H9 (cell line): ENCODE data around the gene DYNC2H1. TPM values are rescaled to one million over a fixed set of nuclear protein-coding genes. Genes with fewer than 3 reads are reported as not detected.

ENCODE experiments used
- DNase-seq: peaks from one replicate; pipeline ENCODE4 v3.0.0-alpha.2; 2017
- H2AFZ ChIP-seq: one replicate; pipeline ENCODE4 v1.6.1; 2013; ENCODE audit warnings: mild to moderate bottlenecking, low read length, control low read depth, moderate library complexity
- H2AK5ac ChIP-seq: 2 replicates; pipeline ENCODE4 v1.6.1; 2013; ENCODE audit warnings: low read length, control low read depth, mixed read lengths; ENCODE audit not compliant: insufficient read length
- H2BK120ac ChIP-seq: one replicate; pipeline ENCODE4 v1.6.1; 2013; ENCODE audit warnings: low read depth, mild to moderate bottlenecking, low read length, control low read depth, inconsistent platforms; ENCODE audit not compliant: poor library complexity, severe bottlenecking
- H2BK12ac ChIP-seq: 2 replicates; pipeline ENCODE4 v1.6.1; 2013; ENCODE audit warnings: low read length, control low read depth, mixed read lengths, low read depth; ENCODE audit not compliant: insufficient read length
- H2BK15ac ChIP-seq: 2 replicates; pipeline ENCODE4 v1.6.1; 2013; ENCODE audit warnings: low read depth, low read length, control low read depth
- H2BK20ac ChIP-seq: one replicate; pipeline ENCODE4 v1.6.1; 2013; ENCODE audit warnings: low read depth, mild to moderate bottlenecking, low read length, control low read depth, inconsistent platforms; ENCODE audit not compliant: poor library complexity, severe bottlenecking
- H2BK5ac ChIP-seq: 2 replicates; pipeline ENCODE4 v1.6.1; 2013; ENCODE audit warnings: low read length, control low read depth, mixed read lengths; ENCODE audit not compliant: insufficient read length
- H3K14ac ChIP-seq: 2 replicates; pipeline ENCODE4 v1.6.1; 2013; ENCODE audit warnings: low read length, control low read depth; ENCODE audit not compliant: insufficient read depth
- H3K18ac ChIP-seq: 2 replicates; pipeline ENCODE4 v1.6.1; 2013; ENCODE audit warnings: low read depth, mild to moderate bottlenecking, mixed read lengths, low read length, control low read depth; ENCODE audit not compliant: insufficient read length
- H3K23ac ChIP-seq: 2 replicates; pipeline ENCODE4 v1.6.1; 2013; ENCODE audit warnings: low read length, control low read depth, mixed read lengths, low read depth; ENCODE audit not compliant: insufficient read length
- H3K23me2 ChIP-seq: 2 replicates; pipeline ENCODE4 v1.6.1; 2013; ENCODE audit warnings: low read depth, mild to moderate bottlenecking, mixed read lengths, low read length, control low read depth; ENCODE audit not compliant: insufficient read length, poor library complexity, severe bottlenecking
- H3K27ac ChIP-seq: 2 replicates; pipeline ENCODE4 v1.5.1; 2013; ENCODE audit warnings: low read length, control low read depth, mixed read lengths, low read depth; ENCODE audit not compliant: insufficient read length
- H3K27me3 ChIP-seq: 2 replicates; pipeline ENCODE4 v1.6.1; 2013; ENCODE audit warnings: low read length, control low read depth, inconsistent platforms; ENCODE audit not compliant: insufficient read depth
- H3K4ac ChIP-seq: 2 replicates; pipeline ENCODE4 v1.6.1; 2013; ENCODE audit warnings: low read depth, mild to moderate bottlenecking, control low read depth, inconsistent platforms, low read length, moderate library complexity
- H3K4me1 ChIP-seq: 2 replicates; pipeline ENCODE4 v1.6.1; 2013; ENCODE audit warnings: low read length, control low read depth, inconsistent platforms; ENCODE audit not compliant: insufficient read depth
- H3K4me2 ChIP-seq: 2 replicates; pipeline ENCODE4 v1.6.1; 2013; ENCODE audit warnings: low read length, control low read depth, mixed read lengths; ENCODE audit not compliant: insufficient read length, insufficient read depth
- H3K56ac ChIP-seq: 2 replicates; pipeline ENCODE4 v1.6.1; 2013; ENCODE audit warnings: low read depth, mild to moderate bottlenecking, mixed read lengths, low read length, control low read depth; ENCODE audit not compliant: insufficient read length
- H3K79me1 ChIP-seq: 2 replicates; pipeline ENCODE4 v1.6.1; 2013; ENCODE audit warnings: low read depth, mild to moderate bottlenecking, moderate library complexity, low read length, control low read depth, inconsistent platforms; ENCODE audit not compliant: insufficient read depth, poor library complexity, severe bottlenecking
- H3K79me2 ChIP-seq: 2 replicates; pipeline ENCODE4 v1.6.1; 2013; ENCODE audit warnings: low read length, control low read depth, inconsistent platforms; ENCODE audit not compliant: insufficient read depth
- H3K9ac ChIP-seq: 2 replicates; pipeline ENCODE4 v1.6.1; 2013; ENCODE audit warnings: low read length, control low read depth, mixed read lengths; ENCODE audit not compliant: insufficient read length; ENCODE audit errors: extremely low read depth
- H3K9me3 ChIP-seq: one replicate; pipeline ENCODE4 v1.6.1; 2013; ENCODE audit warnings: low read depth, low read length, inconsistent platforms; ENCODE audit not compliant: control insufficient read depth
- H3T11ph ChIP-seq: one replicate; pipeline ENCODE4 v1.6.1; 2013; ENCODE audit warnings: mild to moderate bottlenecking, low read length, control low read depth, inconsistent platforms
- H4K20me1 ChIP-seq: one replicate; pipeline ENCODE4 v1.6.1; 2013; ENCODE audit not compliant: control insufficient read depth, insufficient read length, insufficient read depth
- H4K5ac ChIP-seq: 2 replicates; pipeline ENCODE4 v1.6.1; 2013; ENCODE audit warnings: low read depth, mild to moderate bottlenecking, mixed read lengths, low read length, control low read depth; ENCODE audit not compliant: insufficient read length
- H4K8ac ChIP-seq: replicated peaks from 2 replicates; pipeline ENCODE4 v1.6.1; 2013; ENCODE audit warnings: low read length, control low read depth, mixed read lengths, low read depth; ENCODE audit not compliant: insufficient read length
- H4K91ac ChIP-seq: 2 replicates; pipeline ENCODE4 v1.6.1; 2013; ENCODE audit warnings: low read depth, mild to moderate bottlenecking, moderate library complexity, mixed read lengths, low read length, control low read depth; ENCODE audit not compliant: insufficient read length
- H3K27ac Mint-ChIP-seq, 3 experiments: 2 replicates in 2 of 3; 3 replicates in 1 of 3; pipeline ENCODE4 v1.8.0; 2020 to 2021; ENCODE audit warnings: mixed read lengths in 3 of 3, mild to moderate bottlenecking in 1 of 3, moderate library complexity in 1 of 3
- H3K27me3 Mint-ChIP-seq: 2 replicates; pipeline ENCODE4 v1.8.0; 2021; ENCODE audit warnings: low read depth, mild to moderate bottlenecking, moderate library complexity, mixed read lengths
- H3K36me3 Mint-ChIP-seq, 3 experiments: 2 replicates in 2 of 3; 3 replicates in 1 of 3; pipeline ENCODE4 v1.8.0; 2020 to 2021; ENCODE audit warnings: low read depth in 3 of 3, mixed read lengths in 3 of 3; ENCODE audit not compliant: insufficient read depth in 1 of 3
- H3K4me1 Mint-ChIP-seq, 2 experiments: 2 replicates each; pipeline ENCODE4 v1.8.0; 2020; ENCODE audit warnings: mixed read lengths in 2 of 2
- H3K4me3 Mint-ChIP-seq, 2 experiments: 2 replicates in 1 of 2; 3 replicates in 1 of 2; pipeline ENCODE4 v1.8.0; 2020 to 2021; ENCODE audit warnings: mild to moderate bottlenecking in 2 of 2, mixed read lengths in 2 of 2, moderate library complexity in 1 of 2
- H3K9me3 Mint-ChIP-seq, 2 experiments: 2 replicates in 1 of 2; 3 replicates in 1 of 2; pipeline ENCODE4 v1.8.0; 2020; ENCODE audit warnings: mild to moderate bottlenecking in 2 of 2, mixed read lengths in 2 of 2, moderate library complexity in 1 of 2
- CTCF ChIP-seq: fragments of 200-600 bp; sonication (generic); conservative IDR thresholded peaks from 3 replicates; pipeline ENCODE4 v1.8.0; 2021; ENCODE audit warnings: antibody characterized with exemption, mild to moderate bottlenecking
- WGBS: extraction: QIAGEN DNeasy Blood & Tissue Kit; methylation state at CpG from one replicate; pipeline ENCODE4 v1.1.7; 2013; ENCODE audit warnings: missing lambda C conversion rate, low lambda C conversion rate, mixed read lengths; ENCODE audit not compliant: insufficient read length; ENCODE audit errors: extremely low coverage; 5-methylcytosine and 5-hydroxymethylcytosine counted together
- total RNA-seq: library from RNA; stranded (reverse); gene quantifications from 2 replicates; pipeline ENCODE4 v1.2.1, GENCODE V29; 2021

The DYNC2H1 gene
- total RNA-seq, 1 experiment from 2014 or later, result 13.2 TPM

GRCh38 chr11:103370076-103370475 is 260.9 kb downstream of the DYNC2H1 start:
- Histone ChIP-seq H3K56ac (no peak overlapping the region), H3K4ac (no peak overlapping the region), H3K9ac (no peak overlapping the region), H2BK20ac (no peak overlapping the region), H3K14ac (no peak overlapping the region), H3K79me1 (no peaks in the 10 kb centered on the region), H2BK120ac (no peak overlapping the region), H2AFZ (no peak overlapping the region), H3K27ac (no peak overlapping the region), H3K18ac (no peak overlapping the region), H3K4me1 (no peaks in the 10 kb centered on the region), H3K9me3 (no peaks in the 10 kb centered on the region), H3K23me2 (no peaks in the 10 kb centered on the region), H3K23ac (no peak overlapping the region), H3T11ph (no peak overlapping the region), H4K8ac (no peak overlapping the region), H3K79me2 (no peaks in the 10 kb centered on the region), H2AK5ac (no peak overlapping the region), H3K27me3 (no peaks in the 10 kb centered on the region), H2BK15ac (no peak overlapping the region), H2BK5ac (no peak overlapping the region), H4K20me1 (no peaks in the 10 kb centered on the region), H4K5ac (no peak overlapping the region), H3K4me2 (no peak overlapping the region), H4K91ac (no peak overlapping the region), H2BK12ac (no peak overlapping the region)
- no peaks in the 10 kb centered on the region for H3K27me3 Mint-ChIP-seq
- H3K36me3 Mint-ChIP-seq, result peaks cover 13 to 19% (median 16%) of the 10 kb centered on the region in 3 experiments
- no peak for TF ChIP-seq CTCF
- WGBS, result no CpG with 5 or more reads among the region's 1 CpG
- no peaks in the 10 kb centered on the region for H3K4me1 Mint-ChIP-seq
- no peak for DNase-seq
- H3K9me3 Mint-ChIP-seq, result peaks cover 14% of the 10 kb centered on the region in 2 experiments
- no peak overlapping the region for H3K27ac Mint-ChIP-seq
- H3K4me3 Mint-ChIP-seq, result no peak overlapping the region
